HEK293T (cell line): ENCODE measurements around the gene POMP.

Source experiments
- ARNT ChIP-seq: fragments of 450-650 bp; IDR thresholded peaks from 2 replicates; pipeline ENCODE4 v1.6.1; 2017; ENCODE audit warnings: mild to moderate bottlenecking
- FOXK2 ChIP-seq: fragments of 450-650 bp; IDR thresholded peaks from 2 replicates; pipeline ENCODE4 v1.6.1; 2016; ENCODE audit warnings: mild to moderate bottlenecking
- FOXM1 ChIP-seq: fragments of 450-650 bp; IDR thresholded peaks from 2 replicates; pipeline ENCODE4 v1.6.1; 2017; ENCODE audit warnings: mild to moderate bottlenecking, borderline replicate concordance
- HDGF ChIP-seq: fragments of 450-650 bp; IDR thresholded peaks from 2 replicates; pipeline ENCODE4 v1.6.1; 2017; ENCODE audit warnings: antibody characterized with exemption, borderline replicate concordance
- L3MBTL2 ChIP-seq: fragments of 450-650 bp; conservative IDR thresholded peaks from 2 replicates; pipeline ENCODE4 v1.6.1; 2016; ENCODE audit warnings: mild to moderate bottlenecking
- NFRKB ChIP-seq: fragments of 450-650 bp; IDR thresholded peaks from 2 replicates; pipeline ENCODE4 v1.6.1; 2016; ENCODE audit warnings: mild to moderate bottlenecking, moderate library complexity
- SP1 ChIP-seq: fragments of 450-650 bp; IDR thresholded peaks from 2 replicates; pipeline ENCODE4 v1.6.1; 2017
- TF ChIP-seq, protein P1 (sequence below): fragments of 450-650 bp; IDR thresholded peaks from 2 replicates; pipeline ENCODE4 v1.6.1; 2016

GRCh38 chr13:28684257-28684656 is 25.3 kb downstream of the POMP start:
- TF ChIP-seq SP1, result no peak
- TF ChIP-seq FOXM1, result no peak
- TF ChIP-seq L3MBTL2, result no peak
- TF ChIP-seq, protein P1, sequence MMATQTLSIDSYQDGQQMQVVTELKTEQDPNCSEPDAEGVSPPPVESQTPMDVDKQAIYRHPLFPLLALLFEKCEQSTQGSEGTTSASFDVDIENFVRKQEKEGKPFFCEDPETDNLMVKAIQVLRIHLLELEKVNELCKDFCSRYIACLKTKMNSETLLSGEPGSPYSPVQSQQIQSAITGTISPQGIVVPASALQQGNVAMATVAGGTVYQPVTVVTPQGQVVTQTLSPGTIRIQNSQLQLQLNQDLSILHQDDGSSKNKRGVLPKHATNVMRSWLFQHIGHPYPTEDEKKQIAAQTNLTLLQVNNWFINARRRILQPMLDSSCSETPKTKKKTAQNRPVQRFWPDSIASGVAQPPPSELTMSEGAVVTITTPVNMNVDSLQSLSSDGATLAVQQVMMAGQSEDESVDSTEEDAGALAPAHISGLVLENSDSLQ, result no peak
- TF ChIP-seq FOXK2, result no peak
- no peak for TF ChIP-seq NFRKB
- no peak for TF ChIP-seq ARNT
- no peak for TF ChIP-seq HDGF
